ENCODE measurements around the gene CACNA1G. TPM values are rescaled to one million over a fixed set of nuclear protein-coding genes. Genes with fewer than 3 reads are reported as not detected.

CACNA1G gene
- total and polyA plus RNA-seq, 9 of the 15 experiments (the other 6 are each of a cell fraction or from before 2014, with no cell fraction given) = 0.01 TPM; not detected in 8

GRCh38 chr17:50661795-50662391 is 101.4 kb downstream of the CACNA1G start (continued):
- no peak for TF ChIP-seq NKRF (IDR thresholded peaks at IDR 0.05; ENCODE audit: borderline replicate concordance)
- peak; percentile 79 for TF ChIP-seq HDAC2 (IDR thresholded peaks at IDR 0.05)
- peak; percentile 86 for TF ChIP-seq EP300 (IDR thresholded peaks at IDR 0.05; ENCODE audit: low read length)
- TF ChIP-seq CBX3 (IDR thresholded peaks at IDR 0.05; ENCODE audit: borderline replicate concordance in 1 of 2, low read length in 2 of 2) = 0 out of 3 replicates have a peak, but pooled peaks of 1 of the 2 experiments have one; percentile 13
- TF ChIP-seq TRIM25 (IDR thresholded peaks at IDR 0.05; ENCODE audit: borderline replicate concordance) = no peak
- no peak for TF ChIP-seq NELFE (IDR thresholded peaks at IDR 0.05; ENCODE audit: insufficient read depth, insufficient read length)
- no peak for TF ChIP-seq USF2 (CRISPR knock-in tag; IDR thresholded peaks at IDR 0.05)
- TF ChIP-seq ZNF79 (CRISPR knock-in tag; IDR thresholded peaks at IDR 0.05; ENCODE audit: low read depth) = no peak
- peak; percentile 99 for TF ChIP-seq NFE2 (IDR thresholded peaks at IDR 0.05; ENCODE audit: low read depth)
- TF ChIP-seq ZNF696 (CRISPR knock-in tag; conservative IDR thresholded peaks at IDR 0.05) = no peak
- TF ChIP-seq ZFP36 (IDR thresholded peaks at IDR 0.05; ENCODE audit: low read depth, low read length, partially characterized antibody) = no peak
- TF ChIP-seq CBX1 (IDR thresholded peaks at IDR 0.05; ENCODE audit: low read depth) = no peak
- peak; percentile 87 for TF ChIP-seq MYNN (IDR thresholded peaks at IDR 0.05)
- no peak for TF ChIP-seq MYNN (CRISPR knock-in tag; IDR thresholded peaks at IDR 0.05)
- TF ChIP-seq LARP7 (IDR thresholded peaks at IDR 0.05) = peak; percentile 89
- TF ChIP-seq FOXM1 (IDR thresholded peaks at IDR 0.05; ENCODE audit: low read depth) = no peak
- no peak for TF ChIP-seq FOXM1 (CRISPR knock-in tag; IDR thresholded peaks at IDR 0.05; ENCODE audit: low read depth)
- peak; percentile 26; the same call in 1 of the 2 replicates for TF ChIP-seq RBFOX2 (IDR thresholded peaks at IDR 0.05; ENCODE audit: low read depth, low read length)
- peak; percentile 97 for TF ChIP-seq BACH1 (tag; IDR thresholded peaks at IDR 0.05)
- TF ChIP-seq TCF15 (CRISPR knock-in tag; IDR thresholded peaks at IDR 0.05) = no peak
- TF ChIP-seq CXXC5 (CRISPR knock-in tag; IDR thresholded peaks at IDR 0.05) = peak; percentile 60
- TF ChIP-seq HIVEP1 (CRISPR knock-in tag; IDR thresholded peaks at IDR 0.05) = peak; percentile 52; the same call in 1 of the 2 replicates
- TF ChIP-seq SREBF1 (IDR thresholded peaks at IDR 0.05; ENCODE audit: borderline replicate concordance, low read depth, low read length) = no peak
- TF ChIP-seq ZBTB9 (CRISPR knock-in tag; IDR thresholded peaks at IDR 0.05) = peak; percentile 69; the same call in 1 of the 2 replicates
